Measurements from ENCODE around the gene MIOX. TPM values are rescaled to one million over a fixed set of nuclear protein-coding genes. Genes with fewer than 3 reads are reported as not detected.

MIOX gene
- total and polyA plus RNA-seq, 9 of the 15 experiments (the other 6 are each of a cell fraction or from before 2014, with no cell fraction given): 0.08 TPM; not detected in 8

GRCh38 chr22:50525104-50525857 lies 38.6 kb downstream of the MIOX start, which contains the start of gene SCO2 (continued):
- TF ChIP-seq ZNF408 (CRISPR knock-in tag; IDR thresholded peaks at IDR 0.05; ENCODE audit: low read depth) (no peak), PHB2 (IDR thresholded peaks at IDR 0.05; ENCODE audit: low read depth) (no peak), CAMTA2 (CRISPR knock-in tag; conservative IDR thresholded peaks at IDR 0.05) (no peak), ZFP36 (IDR thresholded peaks at IDR 0.05; ENCODE audit: low read depth, low read length, partially characterized antibody) (no peak), TAF1 (IDR thresholded peaks at IDR 0.05; ENCODE audit: control insufficient read depth, extremely low read depth, insufficient read depth, low read length, severe bottlenecking) (peak; percentile 67), SOX6 (IDR thresholded peaks at IDR 0.05) (no peak), ZNF318 (IDR thresholded peaks at IDR 0.05; ENCODE audit: borderline replicate concordance in 1 of 2, low read depth in 1 of 2) (no peak), EWSR1 (IDR thresholded peaks at IDR 0.05; ENCODE audit: borderline replicate concordance, low read depth, partially characterized antibody) (no peak), ZNF431 (CRISPR knock-in tag; IDR thresholded peaks at IDR 0.05) (peak; percentile 73; the same call in 1 of the 2 replicates), FIP1L1 (IDR thresholded peaks at IDR 0.05; ENCODE audit: low read depth, low read length, poor library complexity, severe bottlenecking) (peak; percentile 82), SAFB (IDR thresholded peaks at IDR 0.05; ENCODE audit: borderline replicate concordance, low read depth, low read length) (peak; percentile 64), SMARCA5 (IDR thresholded peaks at IDR 0.05) (no peak), ZNF780A (CRISPR knock-in tag; IDR thresholded peaks at IDR 0.05) (no peak)
- TF ChIP-seq, protein P1, sequence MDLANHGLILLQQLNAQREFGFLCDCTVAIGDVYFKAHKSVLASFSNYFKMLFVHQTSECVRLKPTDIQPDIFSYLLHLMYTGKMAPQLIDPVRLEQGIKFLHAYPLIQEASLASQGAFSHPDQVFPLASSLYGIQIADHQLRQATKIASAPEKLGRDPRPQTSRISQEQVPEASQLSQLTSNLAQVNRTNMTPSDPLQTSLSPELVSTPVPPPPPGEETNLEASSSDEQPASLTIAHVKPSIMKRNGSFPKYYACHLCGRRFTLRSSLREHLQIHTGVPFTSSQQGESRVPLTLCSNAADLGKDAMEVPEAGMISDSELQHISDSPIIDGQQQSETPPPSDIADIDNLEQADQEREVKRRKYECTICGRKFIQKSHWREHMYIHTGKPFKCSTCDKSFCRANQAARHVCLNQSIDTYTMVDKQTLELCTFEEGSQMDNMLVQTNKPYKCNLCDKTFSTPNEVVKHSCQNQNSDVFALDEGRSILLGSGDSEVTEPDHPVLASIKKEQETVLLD (IDR thresholded peaks at IDR 0.05): peak; percentile 97
- TF ChIP-seq, protein P2, sequence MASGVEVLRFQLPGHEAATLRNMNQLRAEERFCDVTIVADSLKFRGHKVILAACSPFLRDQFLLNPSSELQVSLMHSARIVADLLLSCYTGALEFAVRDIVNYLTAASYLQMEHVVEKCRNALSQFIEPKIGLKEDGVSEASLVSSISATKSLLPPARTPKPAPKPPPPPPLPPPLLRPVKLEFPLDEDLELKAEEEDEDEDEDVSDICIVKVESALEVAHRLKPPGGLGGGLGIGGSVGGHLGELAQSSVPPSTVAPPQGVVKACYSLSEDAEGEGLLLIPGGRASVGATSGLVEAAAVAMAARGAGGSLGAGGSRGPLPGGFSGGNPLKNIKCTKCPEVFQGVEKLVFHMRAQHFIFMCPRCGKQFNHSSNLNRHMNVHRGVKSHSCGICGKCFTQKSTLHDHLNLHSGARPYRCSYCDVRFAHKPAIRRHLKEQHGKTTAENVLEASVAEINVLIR (CRISPR knock-in tag; IDR thresholded peaks at IDR 0.05): no peak
- TF ChIP-seq, protein P3, sequence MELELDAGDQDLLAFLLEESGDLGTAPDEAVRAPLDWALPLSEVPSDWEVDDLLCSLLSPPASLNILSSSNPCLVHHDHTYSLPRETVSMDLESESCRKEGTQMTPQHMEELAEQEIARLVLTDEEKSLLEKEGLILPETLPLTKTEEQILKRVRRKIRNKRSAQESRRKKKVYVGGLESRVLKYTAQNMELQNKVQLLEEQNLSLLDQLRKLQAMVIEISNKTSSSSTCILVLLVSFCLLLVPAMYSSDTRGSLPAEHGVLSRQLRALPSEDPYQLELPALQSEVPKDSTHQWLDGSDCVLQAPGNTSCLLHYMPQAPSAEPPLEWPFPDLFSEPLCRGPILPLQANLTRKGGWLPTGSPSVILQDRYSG (tag; conservative IDR thresholded peaks at IDR 0.05; ENCODE audit: low read depth): no peak
